22Rv1 (cell line): Measurements from ENCODE around the gene HTRA1.

Experiments
- H3K27ac ChIP-seq: fragments of 450-650 bp; 2 replicates; pipeline ENCODE4 v1.5.1; 2017
- CTCF ChIP-seq: fragments of 450-650 bp; IDR thresholded peaks from 2 replicates; pipeline ENCODE4 v1.5.1; 2017; ENCODE audit warnings: mild to moderate bottlenecking
- ZFX ChIP-seq: fragments of 450-650 bp; IDR thresholded peaks from 2 replicates; pipeline ENCODE4 v1.6.1; 2017; ENCODE audit warnings: antibody characterized with exemption, borderline replicate concordance

HTRA1 gene

DNA sequence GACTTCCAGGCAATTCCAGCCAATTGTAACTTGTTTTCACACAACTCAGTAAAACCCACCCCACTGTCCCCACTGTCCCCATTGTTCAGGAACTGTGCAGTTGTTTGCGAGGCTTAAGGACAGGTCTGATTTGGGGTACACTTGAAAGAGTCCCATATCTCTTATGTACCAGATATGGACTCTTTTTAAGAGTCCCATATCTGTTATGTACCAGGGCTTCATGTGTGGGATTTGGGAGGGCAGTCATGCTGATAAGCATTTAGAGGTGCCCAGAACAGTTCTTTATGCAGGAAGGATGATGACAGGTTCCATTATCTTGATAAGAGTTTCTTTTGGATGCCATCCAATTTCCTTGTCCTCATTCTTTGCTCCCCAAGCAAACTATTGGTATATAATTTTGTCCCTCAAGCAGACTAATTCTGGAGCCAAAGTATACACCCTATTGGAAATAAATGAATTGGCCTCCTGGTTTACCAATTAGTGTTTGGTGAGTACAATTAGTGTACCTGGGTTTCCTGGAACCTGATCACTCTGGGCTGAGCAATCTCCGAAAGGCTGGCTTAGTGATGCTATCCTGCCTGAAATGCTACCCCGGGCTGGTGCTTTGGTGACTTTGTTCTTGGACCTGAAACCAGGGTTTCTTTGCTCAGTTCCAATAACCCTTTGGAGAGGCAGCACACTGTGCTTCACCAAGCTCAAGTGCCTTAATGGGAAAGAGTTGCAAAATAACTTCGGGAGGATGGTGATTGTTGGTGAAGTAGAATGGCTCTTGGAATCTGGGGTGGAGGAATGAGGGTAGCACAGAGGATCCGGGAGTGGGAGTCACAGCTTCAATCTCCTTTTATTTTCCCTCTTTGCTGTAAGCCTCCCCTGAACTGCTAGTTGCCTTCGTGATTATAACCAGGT, 93.0 kb downstream of the HTRA1 start:
- no peak overlapping the region for H3K27ac ChIP-seq
- TF ChIP-seq CTCF (no peak), ZFX (no peak)

DNA sequence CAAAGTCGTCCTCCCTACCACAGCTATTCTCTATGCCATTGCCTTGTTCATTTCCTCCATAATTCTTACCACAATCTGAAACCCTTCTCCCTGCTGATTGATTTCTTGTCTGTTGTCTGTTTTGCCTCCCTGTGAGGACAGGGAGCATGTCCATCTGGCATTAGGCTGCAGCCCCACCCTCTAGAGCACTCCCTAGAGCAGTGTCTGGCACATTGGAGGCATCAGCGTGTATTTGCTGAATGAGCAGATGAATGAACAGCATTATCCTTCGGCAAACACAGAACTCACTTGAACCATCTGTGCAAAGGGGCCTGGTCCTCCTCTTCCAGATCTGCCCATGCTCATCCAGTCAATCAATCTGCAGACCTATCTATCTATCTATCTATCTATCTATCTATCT, 94.1 kb downstream of the HTRA1 start:
- no peak for TF ChIP-seq CTCF
- no peak for TF ChIP-seq ZFX
- H3K27ac ChIP-seq, result no peak overlapping the region

DNA sequence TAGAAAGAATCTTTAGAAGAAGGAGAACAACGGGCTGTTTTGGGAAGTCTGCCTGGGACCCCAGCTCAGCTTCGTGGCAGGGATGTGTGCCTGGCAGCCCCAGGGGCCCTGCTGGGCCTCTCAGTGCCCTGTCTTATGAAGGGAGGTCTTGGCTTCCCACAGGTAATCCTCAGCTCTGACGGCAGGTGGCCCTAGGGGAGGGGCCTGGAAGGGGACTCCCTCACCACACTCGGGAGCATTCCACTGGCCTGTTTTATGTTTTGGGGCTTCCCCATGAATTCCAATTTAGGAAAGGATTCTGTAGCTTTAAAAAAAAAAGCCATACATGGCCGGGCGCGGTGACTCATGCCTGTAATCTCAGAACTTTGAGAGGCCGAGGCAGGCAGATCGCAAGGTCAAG, 96.2 kb downstream of the HTRA1 start:
- TF ChIP-seq ZFX, result no peak
- TF ChIP-seq CTCF, result no peak
- H3K27ac ChIP-seq, result no peak overlapping the region

DNA sequence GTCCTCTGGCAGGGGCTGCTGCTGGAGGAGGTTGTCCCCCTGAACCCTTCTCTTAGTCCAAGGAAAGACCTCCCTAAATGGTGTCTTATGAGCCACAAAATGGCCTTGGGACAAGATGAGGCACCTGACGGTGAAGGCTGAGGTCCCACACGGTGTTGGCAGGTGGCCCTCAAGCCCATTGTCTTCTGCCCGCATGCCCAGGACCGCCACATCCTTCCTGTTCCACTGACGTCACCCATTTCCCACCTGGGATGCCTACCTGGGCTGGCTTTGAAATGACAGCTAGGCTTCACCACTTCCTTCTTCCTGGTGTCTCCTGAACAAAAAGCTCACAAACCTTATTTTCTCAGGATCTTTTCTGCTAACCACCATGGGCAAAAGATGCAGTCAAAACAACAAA, 97.1 kb downstream of the HTRA1 start:
- H3K27ac ChIP-seq, result no peak overlapping the region
- TF ChIP-seq ZFX, result no peak
- TF ChIP-seq CTCF, result no peak

- H3K27ac ChIP-seq, result no peak overlapping the region
- TF ChIP-seq ZFX, result no peak
- TF ChIP-seq CTCF, result no peak
Observed at GRCh38 chr10:122559228-122559627, 97.9 kb downstream of the HTRA1 start.

DNA sequence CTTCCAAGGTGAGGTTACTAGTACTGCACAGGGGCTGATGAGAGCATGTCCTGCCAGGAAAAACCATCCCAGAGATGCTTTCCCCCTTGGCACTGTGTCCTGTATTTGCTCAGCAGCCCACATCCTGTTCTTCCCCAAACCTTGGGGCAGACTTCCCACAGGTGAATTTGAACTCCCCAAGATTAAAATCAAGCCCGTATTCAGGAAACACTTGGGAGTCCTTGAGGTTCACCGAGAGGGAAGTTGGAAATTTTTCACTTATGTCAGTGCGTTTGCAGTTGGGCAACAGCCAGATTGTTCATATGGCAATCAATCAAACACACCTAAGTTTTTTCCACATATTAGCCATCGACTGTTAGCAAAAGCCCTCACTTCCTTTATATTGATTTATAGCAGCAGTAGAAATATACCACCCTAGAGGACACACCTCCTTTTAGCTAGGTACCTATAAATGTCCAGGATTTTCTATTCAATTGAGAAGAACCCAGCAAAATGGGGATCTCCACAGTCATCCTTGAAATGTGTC, 99.0 kb downstream of the HTRA1 start, which contains the start of gene DMBT1:
Gene DMBT1, plus strand, starts transcription at position 476 of the 526 bp plus-strand sequence. Its CDS starts 17 bp downstream, at position 493.
- TF ChIP-seq ZFX (no peak), CTCF (no peak)
- H3K27ac ChIP-seq, result no peak within 1 kb of the TSS

DNA sequence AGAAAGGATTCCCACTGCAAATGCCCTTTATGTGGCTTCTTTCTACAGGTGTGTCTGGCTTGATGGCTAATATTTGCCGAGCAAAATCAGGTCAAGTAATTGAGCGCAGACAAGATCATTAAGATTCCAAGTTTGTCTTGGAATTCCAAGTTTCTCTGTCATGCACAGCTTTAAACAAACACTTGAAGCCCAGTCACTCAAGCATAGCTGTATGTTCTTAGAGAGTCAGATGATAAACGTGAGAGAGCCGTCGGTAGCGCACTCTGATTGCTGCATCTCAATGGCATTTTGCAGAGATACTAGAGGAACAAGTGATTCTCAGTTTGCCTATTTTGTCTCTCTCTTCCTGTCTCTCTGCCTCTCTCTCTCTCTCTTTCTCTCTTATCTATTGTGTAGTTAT, 99.9 kb downstream of the HTRA1 start:
- H3K27ac ChIP-seq, result no peak overlapping the region
- TF ChIP-seq CTCF (no peak), ZFX (no peak)
